Heart left ventricle (tissue), 16 donors: ENCODE results near the gene CYB5R2. TPM values are rescaled to one million over a fixed set of nuclear protein-coding genes. Genes with fewer than 3 reads are reported as not detected.
A peak's percentile ranks its signal among the peaks of the same experiment; 100 is the strongest.

Experiments used
- ATAC-seq, 4 donors: fragments of 200-7000 bp; cut with Tn5 transposase; one replicate each; pipeline ENCODE4 v1.9.1; 2020 to 2022; ENCODE audit warnings: moderate library complexity in 4 of 4, mild to moderate bottlenecking in 3 of 4, moderate number of reproducible peaks in 1 of 4
- DNase-seq, 5 donors: peaks; one replicate each; pipeline ENCODE4 v3.0.0-alpha.2; 2020
- H3K27ac ChIP-seq, 12 donors: fragments of 200-600 bp; sonication (generic) in 4 of 12; one replicate each; pipeline versions ENCODE4 v1.5.0 to v1.8.0; 2016 to 2022; ENCODE audit warnings: mild to moderate bottlenecking in 2 of 12
- H3K27me3 ChIP-seq, 9 donors: fragments of 200-600 bp; sonication (generic) in 2 of 9; one replicate each; pipeline versions ENCODE4 v1.5.1 to v1.8.0; 2016 to 2022; ENCODE audit warnings: mild to moderate bottlenecking in 3 of 9
- H3K36me3 ChIP-seq, 9 donors: fragments of 200-600 bp; sonication (generic) in 2 of 9; one replicate each; pipeline versions ENCODE4 v1.5.0 to v1.8.0; 2018 to 2022; ENCODE audit warnings: mild to moderate bottlenecking in 2 of 9
- H3K4me1 ChIP-seq, 12 donors: fragments of 200-600 bp; sonication (generic) in 4 of 12; one replicate each; pipeline versions ENCODE4 v1.5.0 to v1.8.0; 2016 to 2022; ENCODE audit warnings: mild to moderate bottlenecking in 3 of 12
- H3K4me3 ChIP-seq, 12 donors: fragments of 200-600 bp; sonication (generic) in 4 of 12; one replicate each; pipeline versions ENCODE4 v1.5.0 to v1.8.0; 2017 to 2022; ENCODE audit warnings: mild to moderate bottlenecking in 9 of 12, moderate library complexity in 4 of 12
- H3K9me3 ChIP-seq, 12 donors: fragments of 200-600 bp; sonication (generic) in 4 of 12; one replicate each; pipeline versions ENCODE4 v1.5.0 to v1.8.0; 2016 to 2022; ENCODE audit warnings: mild to moderate bottlenecking in 1 of 12
- POLR2A ChIP-seq, 2 donors: fragments of 450-650 bp; IDR thresholded peaks; one replicate each; pipeline ENCODE4 v1.6.1; 2017; ENCODE audit warnings: antibody characterized with exemption in 2 of 2, mild to moderate bottlenecking in 2 of 2, moderate library complexity in 2 of 2
- WGBS, 4 donors: extraction: QIAGEN DNeasy Blood & Tissue Kit in 2 of 4; methylation state at CpG; one replicate each; pipeline versions ENCODE4 v1.1.5 to v1.1.7; 2013 to 2018; 5-methylcytosine and 5-hydroxymethylcytosine counted together
- intact Hi-C, 10 donors: fragments of 100-400 bp; cut with DNase I; formaldehyde crosslinking; loops; one replicate each; pipeline versions ENCODE4 v1.11.1 to v1.14.2; 2022
- polyA plus RNA-seq, 2 donors: library from polyadenylated mRNA; stranded (reverse); fragments of 200-250 nt; gene quantifications; one replicate each; pipeline ENCODE4 v1.2.3, GENCODE V29; 2013
- total RNA-seq, 9 donors: library from RNA; depleted of rRNA in 2 of 9; stranded (reverse); fragments of >200 nt in 2 of 9; fragmentation: NEBNext Ultra II Directional in 3 of 9; extraction: Animal tissue kit (Norgen Biotek cat#: 25700) in 3 of 9; gene quantifications; one replicate each; pipeline versions ENCODE4 v1.1.0 to v1.2.4, GENCODE V29; 2016 to 2023
- TF ChIP-seq, protein P1 (sequence below), 12 donors: fragments of 200-600 bp; sonication (generic) in 4 of 12; IDR thresholded peaks; one replicate each; pipeline versions ENCODE4 v1.5.0 to v1.8.0; 2018 to 2022; ENCODE audit warnings: antibody characterized with exemption in 12 of 12, mild to moderate bottlenecking in 5 of 12
- donor health status: ischemic (EF 13 %, LVEDD 7.1; RV severe dilation, severe dysfunction).
- donor health status: healthy with polysubstance abuse.
- donor health status: DM: no; HTN: yes; CAD: no.
- donor health status: DM: no; HTN: no; CAD: no.
- donor health status: ischemic (EF 25% LVEDD 6.9; RV normal size, moderate dysfunction).
- donor health status: ischemic (EF 25% LVEDD 5.7; RV mildly dilated, moderate dysfunction).
- donor health status: healthy.
- donor health status: DM: yes; HTN: yes; CAD: no.
- donor health status: ischemic (EF 35%, LVEDD 5.7; RV mildly dilated, moderate dysfunction).
- donor health status: nonischemic (EF 11% LVEDD 7.7; RV severe dilation, severe dysfunction).
- donor health status: DM: yes; HTN: yes; CAD: no.
- donor health status: PGD.
- donor health status: ischemic (EF 29% LVEDD 5.4; RV normal size, mild dysfunction).
- donor health status: nonischemic (EF 23%, LVEDD 6.1; RV moderate dilation, normal function).

Gene CYB5R2
- total and polyA plus RNA-seq, 11 donors, result 0.65 to 4.9 (median 1.3) TPM

DNA sequence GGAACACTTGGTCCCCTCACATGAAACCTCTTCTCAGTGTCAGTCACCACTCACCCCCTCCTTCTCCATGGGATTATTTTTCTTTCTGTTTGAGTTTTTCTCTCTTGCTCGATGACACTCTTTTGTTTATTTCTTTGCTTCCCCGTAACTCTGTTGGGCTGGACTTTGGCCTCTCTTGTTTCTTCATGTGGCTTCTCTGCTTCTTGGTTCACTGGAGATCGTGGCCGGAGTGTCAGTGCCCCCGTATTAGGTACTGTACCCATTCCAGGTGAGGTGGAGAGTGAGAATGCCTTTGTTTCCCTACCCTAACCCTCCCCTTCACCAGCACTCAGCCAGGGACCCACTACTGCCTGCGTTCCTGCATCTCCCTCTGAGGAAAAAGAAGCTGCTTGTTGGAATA is 32.5 kb downstream of the CYB5R2 start:
- no peaks in the 10 kb centered on the region for H3K9me3 ChIP-seq
- ATAC-seq (no peak), DNase-seq (no peak)
- no peak overlapping the region for H3K4me3 ChIP-seq
- TF ChIP-seq POLR2A (IDR thresholded peaks at IDR 0.05), result no peak
- TF ChIP-seq, protein P1, sequence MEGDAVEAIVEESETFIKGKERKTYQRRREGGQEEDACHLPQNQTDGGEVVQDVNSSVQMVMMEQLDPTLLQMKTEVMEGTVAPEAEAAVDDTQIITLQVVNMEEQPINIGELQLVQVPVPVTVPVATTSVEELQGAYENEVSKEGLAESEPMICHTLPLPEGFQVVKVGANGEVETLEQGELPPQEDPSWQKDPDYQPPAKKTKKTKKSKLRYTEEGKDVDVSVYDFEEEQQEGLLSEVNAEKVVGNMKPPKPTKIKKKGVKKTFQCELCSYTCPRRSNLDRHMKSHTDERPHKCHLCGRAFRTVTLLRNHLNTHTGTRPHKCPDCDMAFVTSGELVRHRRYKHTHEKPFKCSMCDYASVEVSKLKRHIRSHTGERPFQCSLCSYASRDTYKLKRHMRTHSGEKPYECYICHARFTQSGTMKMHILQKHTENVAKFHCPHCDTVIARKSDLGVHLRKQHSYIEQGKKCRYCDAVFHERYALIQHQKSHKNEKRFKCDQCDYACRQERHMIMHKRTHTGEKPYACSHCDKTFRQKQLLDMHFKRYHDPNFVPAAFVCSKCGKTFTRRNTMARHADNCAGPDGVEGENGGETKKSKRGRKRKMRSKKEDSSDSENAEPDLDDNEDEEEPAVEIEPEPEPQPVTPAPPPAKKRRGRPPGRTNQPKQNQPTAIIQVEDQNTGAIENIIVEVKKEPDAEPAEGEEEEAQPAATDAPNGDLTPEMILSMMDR (IDR thresholded peaks at IDR 0.05), result no peak
- H3K4me1 ChIP-seq, result peaks cover 0 to 19% (median 9%) of the 10 kb centered on the region in 12 donors
- H3K36me3 ChIP-seq, result peaks cover 0 to 78% (median 60%) of the 10 kb centered on the region in 9 donors
- H3K27me3 ChIP-seq, result no peaks in the 10 kb centered on the region
- WGBS, 4 donors, result 93 to 95% (median 94%) methylated on average over 6 of the region's 6 CpGs
- intact Hi-C loops, result no loop called here
- H3K27ac ChIP-seq, result no peak overlapping the region

DNA sequence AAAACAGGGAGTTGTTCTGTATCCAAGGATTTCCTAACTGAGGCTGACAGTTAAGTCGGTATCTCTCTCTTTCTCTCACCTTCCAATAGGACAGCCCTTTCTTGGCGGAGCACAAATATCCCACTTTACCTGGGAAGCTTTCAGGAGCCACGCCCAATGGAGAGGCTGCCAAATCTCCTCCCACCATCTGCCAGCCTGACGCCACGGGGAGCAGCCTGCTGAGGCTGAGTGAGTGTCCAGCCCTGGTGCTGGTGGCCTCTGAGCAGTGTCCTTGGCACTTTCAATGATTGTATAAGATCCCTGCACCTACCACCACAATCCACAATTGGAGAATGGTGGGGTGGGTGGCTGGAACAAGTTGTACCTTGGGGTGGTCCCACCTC is 33.7 kb downstream of the CYB5R2 start:
- TF ChIP-seq POLR2A (IDR thresholded peaks at IDR 0.05), result no peak
- TF ChIP-seq, protein P1 (IDR thresholded peaks at IDR 0.05), result no peak
- H3K4me3 ChIP-seq, result no peak overlapping the region
- no peaks in the 10 kb centered on the region for H3K9me3 ChIP-seq
- H3K36me3 ChIP-seq, result peaks cover 0 to 80% (median 65%) of the 10 kb centered on the region in 9 donors
- intact Hi-C loops, result loop anchor here in 1 of 10 donors (5.0 kb wide), 1 partner anchor 62 kb away; no protein-coding TSS in a partner anchor
- 75 to 88% (median 80%) methylated on average over 4 to 5 of the region's 5 CpGs for WGBS, 4 donors
- H3K27ac ChIP-seq, result peak overlapping the region in 1 of 12 donors; percentile 64
- DNase-seq (no peak), ATAC-seq (peak in 1 of 4 donors; percentile 18)
- no peaks in the 10 kb centered on the region for H3K27me3 ChIP-seq
- H3K4me1 ChIP-seq, result peaks cover 0 to 19% (median 9%) of the 10 kb centered on the region in 12 donors

DNA sequence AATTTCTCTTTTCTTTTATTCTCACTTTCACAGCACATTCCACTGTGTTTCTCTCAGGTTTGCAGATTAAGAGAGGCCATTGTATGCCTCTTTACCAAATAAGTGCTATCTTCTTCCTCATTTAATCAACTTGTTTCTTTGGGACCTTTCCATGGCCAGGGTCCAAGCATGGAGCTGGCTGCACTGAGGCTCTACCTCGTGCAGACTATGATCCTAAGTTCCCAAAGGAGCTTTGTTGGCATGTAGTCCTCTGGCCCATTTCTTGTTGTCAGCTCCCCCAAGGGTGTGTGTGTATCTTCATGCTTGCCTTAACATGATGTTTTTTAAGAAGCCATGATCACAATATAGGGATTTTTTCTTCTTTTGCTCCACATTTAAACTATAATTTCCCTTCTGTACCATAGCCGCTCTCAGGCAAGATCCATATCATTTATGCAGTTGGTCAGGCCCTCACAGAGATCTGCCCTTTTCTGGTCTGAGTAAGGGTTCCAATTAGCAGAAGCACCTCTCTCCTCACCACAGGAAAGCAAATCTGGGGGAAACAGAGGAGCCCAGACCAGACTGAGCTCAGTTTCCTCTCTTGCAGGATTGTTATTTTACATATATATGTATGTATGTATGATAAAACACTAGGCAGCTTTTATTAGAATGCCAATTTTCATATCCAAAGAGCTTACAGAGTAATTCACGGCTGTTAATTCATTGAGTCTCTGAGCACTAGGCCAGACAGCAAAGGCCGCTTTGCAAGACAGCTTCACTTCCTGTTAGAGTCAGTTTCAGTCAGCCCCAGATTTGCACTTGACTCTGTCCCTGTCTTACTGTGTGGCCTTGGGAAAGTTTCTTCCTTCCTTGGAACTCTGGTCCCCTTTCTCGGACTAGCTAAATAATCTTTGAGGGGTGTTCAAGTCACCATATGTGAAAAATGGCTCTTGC is 34.3 kb downstream of the CYB5R2 start:
- no peaks in the 10 kb centered on the region for H3K9me3 ChIP-seq
- TF ChIP-seq, protein P1 (IDR thresholded peaks at IDR 0.05), result no peak
- no peak for TF ChIP-seq POLR2A (IDR thresholded peaks at IDR 0.05)
- H3K36me3 ChIP-seq, result peaks cover 0 to 82% (median 71%) of the 10 kb centered on the region in 9 donors
- intact Hi-C loops, result loop anchor here in 1 of 10 donors (5.0 kb wide), 1 partner anchor 62 kb away; no protein-coding TSS in a partner anchor
- H3K4me3 ChIP-seq, result no peak overlapping the region
- peaks cover 0 to 19% (median 9%) of the 10 kb centered on the region in 12 donors for H3K4me1 ChIP-seq
- DNase-seq (peak in 1 of 5 donors; percentile 44), ATAC-seq (peak in 2 of 4 donors; percentile 34 to 44)
- peak overlapping the region in 5 of 12 donors; percentile 19 to 80 (median 68) for H3K27ac ChIP-seq
- WGBS, 4 donors, result 67 to 75% (median 72%) methylated on average over 5 of the region's 5 CpGs
- no peaks in the 10 kb centered on the region for H3K27me3 ChIP-seq
